MM.1S (cell line): ENCODE results near the gene SHANK1.

Experiments
- DNase-seq: peaks from one replicate; pipeline ENCODE4 v3.0.0-alpha.2; 2015
- H2AFZ ChIP-seq: fragments of 300-600 bp; sonication (generic); 2 replicates; pipeline ENCODE4 v1.6.0; 2016; ENCODE audit warnings: antibody characterized with exemption, low read length
- H3F3A ChIP-seq: fragments of 300-600 bp; sonication (generic); 2 replicates; pipeline ENCODE4 v1.6.1; 2016; ENCODE audit warnings: mild to moderate bottlenecking, antibody characterized with exemption, low read length, moderate library complexity, mixed read lengths; ENCODE audit not compliant: insufficient read depth
- H3K27ac ChIP-seq: fragments of 300-600 bp; sonication (generic); 2 replicates; pipeline ENCODE4 v1.5.1; 2016; ENCODE audit warnings: mild to moderate bottlenecking, low read length
- H3K27me3 ChIP-seq: fragments of 300-600 bp; sonication (generic); replicated peaks from 2 replicates; pipeline ENCODE4 v1.6.0; 2016; ENCODE audit warnings: low read length; ENCODE audit not compliant: insufficient read depth
- H3K36me3 ChIP-seq: fragments of 300-600 bp; sonication (generic); replicated peaks from 2 replicates; pipeline ENCODE4 v1.6.1; 2016; ENCODE audit warnings: mild to moderate bottlenecking, low read length, mixed read lengths; ENCODE audit not compliant: insufficient read depth
- H3K4me1 ChIP-seq: fragments of 300-600 bp; sonication (generic); 2 replicates; pipeline ENCODE4 v1.6.1; 2016; ENCODE audit warnings: low read length, mixed read lengths
- H3K4me2 ChIP-seq: fragments of 300-600 bp; sonication (generic); 2 replicates; pipeline ENCODE4 v1.6.0; 2016; ENCODE audit warnings: low read depth, low read length
- H3K4me3 ChIP-seq: fragments of 300-600 bp; sonication (generic); 2 replicates; pipeline ENCODE4 v1.5.1; 2016; ENCODE audit warnings: low read length, mixed read lengths
- H3K79me2 ChIP-seq: fragments of 300-600 bp; sonication (generic); 2 replicates; pipeline ENCODE4 v1.6.1; 2016; ENCODE audit warnings: mixed run types, low read length, mixed read lengths
- H3K9ac ChIP-seq: fragments of 300-600 bp; sonication (generic); 2 replicates; pipeline ENCODE4 v1.6.1; 2016; ENCODE audit warnings: low read length, mixed read lengths
- H3K9me2 ChIP-seq: fragments of 300-600 bp; sonication (generic); replicated peaks from 2 replicates; pipeline ENCODE4 v1.6.1; 2016; ENCODE audit warnings: mild to moderate bottlenecking, low read length, mixed read lengths; ENCODE audit not compliant: insufficient read depth
- H3K9me3 ChIP-seq: fragments of 300-600 bp; sonication (generic); replicated peaks from 2 replicates; pipeline ENCODE4 v1.6.1; 2016; ENCODE audit warnings: mild to moderate bottlenecking, low read length, mixed read lengths; ENCODE audit not compliant: insufficient read depth
- H4K20me1 ChIP-seq: fragments of 300-600 bp; sonication (generic); 2 replicates; pipeline ENCODE4 v1.6.1; 2016; ENCODE audit warnings: mild to moderate bottlenecking, low read length, moderate library complexity, mixed read lengths; ENCODE audit not compliant: insufficient read depth
- EZH2 ChIP-seq: fragments of 300-600 bp; sonication (generic); optimal IDR thresholded peaks from 2 replicates; pipeline ENCODE3; 2017; ENCODE audit warnings: low read depth, mild to moderate bottlenecking, antibody characterized with exemption, low read length, mixed read lengths
- EZH2phosphoT487 ChIP-seq: fragments of 300-600 bp; sonication (generic); IDR thresholded peaks from 2 replicates; pipeline ENCODE4 v1.6.1; 2018; ENCODE audit warnings: antibody characterized with exemption, low read length
- TF ChIP-seq, protein P1 (sequence below): fragments of 300-600 bp; sonication (generic); IDR thresholded peaks from 2 replicates; pipeline ENCODE4 v1.5.1; 2016; ENCODE audit warnings: antibody characterized with exemption, low read length, mixed read lengths

SHANK1 gene

DNA sequence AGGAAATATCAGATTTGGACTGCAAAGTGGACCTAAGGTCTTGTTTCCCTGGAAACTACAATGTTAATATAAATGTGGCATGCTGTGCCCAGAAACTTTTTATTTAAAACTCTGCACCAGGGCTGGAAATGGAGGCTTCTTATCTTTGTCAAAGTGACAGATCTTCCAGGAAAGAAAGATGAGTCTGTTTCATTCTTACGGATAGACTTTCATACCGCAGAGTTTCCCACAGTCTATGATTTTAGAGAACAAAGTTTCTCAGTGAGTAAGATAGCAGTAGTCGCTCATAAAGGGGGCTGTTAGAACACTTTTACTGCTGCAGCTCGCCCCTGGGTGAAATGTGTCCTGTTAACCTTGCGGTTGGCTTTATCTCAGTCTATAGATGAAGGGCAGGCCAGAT lies 10.3 kb upstream of the SHANK1 start:
- no peak overlapping the region for H3K9ac ChIP-seq
- H3F3A ChIP-seq: no peaks in the 10 kb centered on the region
- H3K4me3 ChIP-seq: no peak overlapping the region
- H3K36me3 ChIP-seq: no peaks in the 10 kb centered on the region
- no peaks in the 10 kb centered on the region for H3K79me2 ChIP-seq
- no peaks in the 10 kb centered on the region for H3K4me1 ChIP-seq
- no peaks in the 10 kb centered on the region for H4K20me1 ChIP-seq
- H3K27me3 ChIP-seq: peaks cover 63% of the 10 kb centered on the region
- H3K9me2 ChIP-seq: no peaks in the 10 kb centered on the region
- no peak overlapping the region for H2AFZ ChIP-seq
- H3K9me3 ChIP-seq: no peaks in the 10 kb centered on the region
- TF ChIP-seq, protein P1, sequence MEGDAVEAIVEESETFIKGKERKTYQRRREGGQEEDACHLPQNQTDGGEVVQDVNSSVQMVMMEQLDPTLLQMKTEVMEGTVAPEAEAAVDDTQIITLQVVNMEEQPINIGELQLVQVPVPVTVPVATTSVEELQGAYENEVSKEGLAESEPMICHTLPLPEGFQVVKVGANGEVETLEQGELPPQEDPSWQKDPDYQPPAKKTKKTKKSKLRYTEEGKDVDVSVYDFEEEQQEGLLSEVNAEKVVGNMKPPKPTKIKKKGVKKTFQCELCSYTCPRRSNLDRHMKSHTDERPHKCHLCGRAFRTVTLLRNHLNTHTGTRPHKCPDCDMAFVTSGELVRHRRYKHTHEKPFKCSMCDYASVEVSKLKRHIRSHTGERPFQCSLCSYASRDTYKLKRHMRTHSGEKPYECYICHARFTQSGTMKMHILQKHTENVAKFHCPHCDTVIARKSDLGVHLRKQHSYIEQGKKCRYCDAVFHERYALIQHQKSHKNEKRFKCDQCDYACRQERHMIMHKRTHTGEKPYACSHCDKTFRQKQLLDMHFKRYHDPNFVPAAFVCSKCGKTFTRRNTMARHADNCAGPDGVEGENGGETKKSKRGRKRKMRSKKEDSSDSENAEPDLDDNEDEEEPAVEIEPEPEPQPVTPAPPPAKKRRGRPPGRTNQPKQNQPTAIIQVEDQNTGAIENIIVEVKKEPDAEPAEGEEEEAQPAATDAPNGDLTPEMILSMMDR: no peak
- TF ChIP-seq EZH2: no peak
- DNase-seq: no peak
- H3K4me2 ChIP-seq: no peak overlapping the region
- no peak overlapping the region for H3K27ac ChIP-seq

DNA sequence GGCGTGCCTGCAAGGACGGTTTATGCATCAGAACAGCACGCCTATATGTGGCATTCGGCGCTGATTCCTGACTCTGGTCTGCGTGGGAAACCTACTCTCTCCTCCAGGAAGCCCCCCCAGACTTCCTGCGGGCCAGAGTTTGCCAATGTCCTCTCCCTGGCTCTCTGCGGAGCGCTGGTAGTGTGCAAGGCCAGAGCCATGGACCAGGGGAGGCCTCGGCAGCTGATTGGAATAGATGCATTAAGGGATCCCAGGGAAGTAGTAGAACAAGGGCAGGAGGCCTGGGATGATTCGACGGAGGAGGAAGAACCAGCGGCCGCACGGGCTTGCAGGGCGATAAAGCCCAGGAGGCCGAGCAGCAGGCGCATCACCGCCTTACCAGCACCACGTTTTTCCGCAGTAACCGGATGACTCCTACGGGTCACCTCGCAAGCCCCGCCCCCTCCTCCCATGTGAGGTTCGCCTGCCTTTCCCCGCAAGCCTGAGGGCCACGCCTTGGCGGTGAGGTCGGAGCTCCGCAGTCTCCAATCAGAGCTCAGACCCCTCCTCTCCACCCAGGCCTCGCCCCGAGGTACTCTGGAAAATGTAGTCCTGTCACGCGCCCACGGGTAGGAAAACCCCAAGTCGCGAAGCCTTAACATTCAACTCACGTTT lies 8.6 kb upstream of the SHANK1 start:
- no peaks in the 10 kb centered on the region for H3K36me3 ChIP-seq
- H2AFZ ChIP-seq: no peak overlapping the region
- H3K9ac ChIP-seq: no peak overlapping the region
- H3K79me2 ChIP-seq: no peaks in the 10 kb centered on the region
- no peaks in the 10 kb centered on the region for H3F3A ChIP-seq
- H3K4me2 ChIP-seq: no peak overlapping the region
- no peak for DNase-seq
- H3K27ac ChIP-seq: no peak overlapping the region
- no peaks in the 10 kb centered on the region for H3K9me3 ChIP-seq
- no peaks in the 10 kb centered on the region for H3K4me1 ChIP-seq
- TF ChIP-seq EZH2phosphoT487: no peak
- TF ChIP-seq EZH2: no peak
- TF ChIP-seq, protein P1: no peak
- H4K20me1 ChIP-seq: no peaks in the 10 kb centered on the region
- H3K9me2 ChIP-seq: no peaks in the 10 kb centered on the region
- no peak overlapping the region for H3K4me3 ChIP-seq
- peaks cover 52% of the 10 kb centered on the region for H3K27me3 ChIP-seq

DNA sequence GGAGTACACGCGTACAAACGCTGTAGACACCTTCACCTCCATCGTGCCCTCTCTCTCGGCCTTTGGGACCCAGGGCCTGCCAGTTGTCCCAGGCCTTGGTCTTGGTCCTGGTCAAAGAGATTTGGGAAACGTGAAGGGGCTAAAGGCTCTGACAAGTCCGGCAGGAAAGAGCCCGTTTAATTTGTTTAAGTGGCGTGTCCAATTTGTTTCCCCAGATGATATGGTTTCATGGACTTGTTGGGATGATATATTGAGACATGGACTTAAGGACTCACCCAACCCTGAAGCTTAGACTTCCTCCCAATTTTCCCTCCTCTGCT lies 6.3 kb upstream of the SHANK1 start:
- H3K79me2 ChIP-seq: no peaks in the 10 kb centered on the region
- no peaks in the 10 kb centered on the region for H3F3A ChIP-seq
- TF ChIP-seq EZH2: no peak
- no peak for TF ChIP-seq EZH2phosphoT487
- TF ChIP-seq, protein P1: no peak
- H3K9ac ChIP-seq: no peak overlapping the region
- H3K36me3 ChIP-seq: no peaks in the 10 kb centered on the region
- H3K4me3 ChIP-seq: no peak overlapping the region
- no peaks in the 10 kb centered on the region for H3K4me1 ChIP-seq
- no peaks in the 10 kb centered on the region for H3K9me2 ChIP-seq
- no peaks in the 10 kb centered on the region for H3K9me3 ChIP-seq
- H2AFZ ChIP-seq: no peak overlapping the region
- DNase-seq: no peak
- peaks cover 32% of the 10 kb centered on the region for H3K27me3 ChIP-seq
- H3K4me2 ChIP-seq: no peak overlapping the region
- no peak overlapping the region for H3K27ac ChIP-seq
- H4K20me1 ChIP-seq: no peaks in the 10 kb centered on the region
